GM19240 (cell line): Measurements from ENCODE around the gene SLC9A8.
"Not testable (repeated sequence)": the region's sequence is repeated elsewhere in the genome, so short reads cannot be mapped to it uniquely, and the experiment has no call there.

Experiments used
- DNase-seq: peaks from one replicate; pipeline ENCODE4 v3.0.0; 2011; ENCODE audit warnings: low spot score; ENCODE audit not compliant: insufficient read length

Gene SLC9A8

DNA sequence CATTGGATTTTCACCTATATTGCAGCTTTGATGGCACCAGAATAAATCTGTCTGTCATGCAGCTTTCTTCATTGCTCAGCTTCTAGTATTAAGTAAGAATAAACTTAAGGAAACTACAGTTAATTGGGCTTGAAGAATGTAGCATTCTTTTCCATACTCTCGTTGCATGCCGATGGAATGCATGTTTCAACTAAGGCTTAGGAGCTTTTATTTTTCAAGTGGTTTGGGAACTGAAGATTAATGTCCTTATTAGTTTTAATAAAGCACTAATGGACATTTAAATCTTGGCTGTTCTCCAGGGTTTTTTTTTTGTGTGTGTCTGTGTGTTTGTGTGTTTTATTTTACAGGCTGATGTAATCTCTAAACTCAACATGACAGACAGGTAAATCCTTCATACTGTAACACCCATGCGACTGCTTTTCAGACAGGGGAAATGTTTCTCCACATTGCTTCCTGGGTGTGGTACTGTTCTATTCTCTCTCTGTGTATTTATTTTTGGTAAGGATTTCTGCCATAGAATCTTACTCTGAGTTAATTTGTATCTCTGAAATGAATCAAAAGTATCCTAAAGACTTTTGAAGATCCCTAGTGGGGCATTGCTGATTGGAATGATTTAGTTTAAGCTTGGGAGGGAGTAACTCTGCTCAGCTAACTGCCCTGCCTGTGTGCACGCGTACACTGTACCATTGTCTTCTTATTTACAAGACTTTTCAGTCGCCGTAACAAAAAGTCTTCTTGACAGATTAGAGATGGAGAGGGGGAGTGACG, 38.0 kb downstream of the SLC9A8 start:
- DNase-seq = no peak

DNA sequence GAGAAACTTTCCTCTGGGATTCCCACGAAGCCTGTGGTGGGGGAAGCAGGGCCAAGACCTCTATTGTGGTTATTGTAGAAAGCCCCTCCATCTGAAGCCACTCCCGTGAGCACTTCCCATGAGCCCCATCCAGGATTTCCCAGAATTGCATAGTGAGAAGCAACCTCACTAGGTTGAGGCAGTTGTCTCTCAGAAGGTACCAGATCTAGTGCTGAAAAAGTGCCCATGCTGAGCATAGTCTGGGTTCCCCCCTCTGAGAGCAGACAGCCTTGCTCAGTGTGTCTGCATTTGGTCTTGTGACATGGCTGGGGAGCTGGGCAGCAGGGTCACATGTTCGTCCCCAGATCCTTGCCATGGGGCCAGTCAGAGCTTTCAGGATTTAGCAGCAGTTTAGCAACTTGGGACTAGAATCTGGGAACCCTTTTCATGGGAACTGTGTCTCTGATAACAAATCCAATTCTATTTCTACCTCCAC, 38.6 kb downstream of the SLC9A8 start:
- DNase-seq = no peak

DNA sequence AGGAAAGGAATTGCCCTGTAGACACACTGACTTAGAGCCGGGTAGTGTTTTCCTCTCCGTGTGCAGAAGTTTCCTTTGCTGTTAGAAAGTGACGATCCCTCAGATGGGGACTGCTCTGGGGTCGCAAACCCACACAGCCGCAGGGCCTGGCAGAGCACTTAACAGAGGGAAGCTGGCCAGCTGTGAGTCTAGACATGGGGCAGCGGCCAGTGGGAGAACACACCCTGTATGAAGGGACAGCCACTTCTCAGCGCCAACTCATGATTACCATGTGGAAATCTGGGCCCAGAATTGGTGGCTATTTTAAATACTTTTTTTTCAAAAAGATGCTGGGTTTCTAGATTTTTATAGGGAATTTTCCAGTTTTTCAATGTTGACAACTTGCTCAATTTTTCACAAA, 39.4 kb downstream of the SLC9A8 start:
- no peak for DNase-seq

DNA sequence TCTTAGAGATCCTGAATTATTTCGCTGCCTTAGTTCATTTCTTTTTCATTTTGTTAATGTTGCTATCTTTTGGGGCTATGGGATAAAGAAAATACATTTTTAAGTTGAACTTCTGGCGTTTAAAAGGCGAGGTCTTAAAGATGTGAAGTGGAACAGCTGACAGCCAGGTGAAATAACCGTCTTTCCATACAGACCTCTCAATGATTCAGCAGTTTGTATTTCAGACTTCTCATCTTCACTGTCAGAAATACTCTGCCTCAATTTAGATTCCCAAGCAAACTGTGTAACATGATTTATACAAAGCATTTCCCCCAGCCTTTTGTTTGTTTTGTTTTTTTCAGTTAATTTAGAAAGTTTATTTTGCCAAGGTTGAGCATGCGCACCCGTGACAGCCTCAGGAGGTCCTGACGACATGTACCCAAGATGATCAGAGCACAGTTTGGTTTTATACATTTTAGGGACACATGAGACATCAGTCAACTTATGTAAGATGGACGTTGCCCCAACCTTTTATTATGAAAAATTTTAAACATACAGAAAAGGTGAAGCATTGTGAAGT, 40.0 kb downstream of the SLC9A8 start:
- no peak for DNase-seq

DNA sequence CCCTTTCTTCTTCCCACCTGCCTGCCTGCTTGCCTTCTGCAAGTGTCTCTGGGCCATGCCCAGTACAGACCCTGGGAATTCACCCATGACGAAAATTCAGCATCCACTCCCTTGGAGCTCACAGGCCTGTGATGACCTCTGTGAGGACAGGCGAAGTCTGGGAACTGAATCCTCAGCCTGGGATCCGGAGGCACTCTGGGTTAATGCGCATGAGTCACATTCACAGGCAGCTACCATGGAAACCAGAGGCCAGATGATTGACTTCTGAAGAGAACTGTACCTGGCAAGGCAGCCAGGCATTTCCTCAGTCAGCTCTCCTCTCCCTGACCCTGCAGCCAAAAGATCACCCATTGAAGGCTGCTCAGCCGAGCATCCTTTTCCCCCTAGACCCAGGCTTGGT, 41.0 kb downstream of the SLC9A8 start:
- DNase-seq = no peak

DNA sequence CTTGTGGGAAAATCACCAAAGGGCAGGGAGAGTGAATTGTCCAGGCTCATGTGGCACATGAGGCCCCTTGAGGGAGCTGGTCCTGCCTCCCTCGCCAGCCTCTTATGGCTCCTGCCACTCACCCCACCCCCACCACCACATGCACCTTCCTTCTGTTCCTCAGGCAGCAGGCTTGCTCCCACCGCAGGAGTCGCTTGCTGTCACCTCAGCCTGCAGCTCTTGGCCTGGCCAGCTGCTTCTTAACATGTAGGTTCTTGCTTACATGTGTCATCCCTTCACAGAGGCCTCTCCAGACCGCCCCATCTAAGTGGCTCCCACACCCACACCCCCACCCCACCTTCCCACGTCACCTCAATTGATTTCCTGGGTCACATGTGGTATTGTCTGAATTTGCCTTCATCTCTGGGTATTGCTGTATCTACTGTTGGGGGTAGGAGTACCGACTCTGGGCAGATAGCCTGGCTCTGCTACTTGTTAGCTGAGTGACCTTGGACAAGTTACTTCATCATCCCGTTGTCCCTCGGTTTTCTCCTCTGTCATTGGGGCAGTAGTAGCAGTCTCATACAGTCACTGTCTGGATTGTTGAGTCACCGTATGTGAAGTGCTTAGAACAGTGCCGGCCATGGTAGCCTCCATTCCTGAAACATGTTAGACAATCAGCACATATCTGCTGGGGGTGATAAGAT, 41.7 kb downstream of the SLC9A8 start:
- no peak for DNase-seq

DNA sequence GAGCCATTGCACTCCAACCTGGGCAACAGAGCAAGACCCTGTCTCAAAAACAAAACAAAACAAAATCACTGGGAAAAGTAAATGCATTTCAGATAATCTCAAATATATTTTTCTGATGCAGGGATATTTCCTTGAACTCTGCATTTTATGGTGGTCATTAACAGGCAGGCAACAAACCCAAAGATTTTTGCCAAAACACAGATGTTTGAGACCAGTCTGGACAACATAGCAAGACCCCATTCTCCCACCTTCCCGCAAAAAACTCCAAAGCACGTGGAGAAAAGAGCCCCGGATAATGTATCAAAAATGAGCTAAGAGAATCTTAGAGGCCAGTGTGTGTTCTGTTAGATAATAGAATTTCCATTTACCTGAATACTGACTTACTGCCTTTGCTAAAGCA, 44.3 kb downstream of the SLC9A8 start:
- no peak for DNase-seq

DNA sequence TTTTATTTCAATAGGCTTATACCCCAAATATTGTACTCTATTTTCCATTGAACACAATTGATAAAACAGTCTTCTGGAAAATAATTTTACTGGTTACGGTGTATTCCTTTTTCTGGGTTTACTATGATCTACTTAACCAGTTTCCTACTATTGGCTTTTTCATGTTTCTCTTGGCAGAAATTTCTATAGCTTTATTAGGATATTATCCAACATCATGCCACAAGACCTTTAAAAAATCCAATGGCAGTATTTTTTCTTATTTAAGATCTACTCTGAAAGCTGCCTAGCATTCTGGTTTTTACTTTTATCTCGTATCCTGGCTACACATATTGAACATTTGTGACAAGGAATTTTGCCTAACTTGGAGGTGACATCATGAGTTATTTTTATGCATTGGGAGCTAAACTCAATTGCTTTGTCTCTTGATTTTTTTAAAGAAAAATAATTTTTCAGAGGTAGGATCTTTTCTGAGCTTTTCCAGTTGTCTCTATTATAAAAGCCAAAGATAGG, 45.5 kb downstream of the SLC9A8 start:
- DNase-seq = no peak

DNA sequence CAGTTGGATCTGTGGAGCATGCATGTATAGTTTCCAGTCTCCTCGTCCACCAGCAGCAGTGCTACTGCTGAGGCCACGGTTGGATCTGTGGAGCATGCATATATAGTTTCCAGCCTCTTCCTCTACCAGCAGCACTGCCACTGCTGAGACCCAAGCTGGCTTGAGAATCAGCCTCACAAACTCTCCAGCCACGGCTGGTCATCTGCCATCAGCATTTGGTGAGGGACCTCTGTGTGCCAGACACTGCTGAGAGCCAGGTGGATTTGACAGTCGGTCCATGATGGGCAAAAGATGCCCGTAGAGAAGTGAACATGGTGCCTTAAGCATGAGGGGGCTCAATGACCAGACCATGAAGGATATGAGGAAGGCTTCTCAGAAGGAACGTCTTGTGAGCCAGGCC, 46.4 kb downstream of the SLC9A8 start:
- DNase-seq = no peak

DNA sequence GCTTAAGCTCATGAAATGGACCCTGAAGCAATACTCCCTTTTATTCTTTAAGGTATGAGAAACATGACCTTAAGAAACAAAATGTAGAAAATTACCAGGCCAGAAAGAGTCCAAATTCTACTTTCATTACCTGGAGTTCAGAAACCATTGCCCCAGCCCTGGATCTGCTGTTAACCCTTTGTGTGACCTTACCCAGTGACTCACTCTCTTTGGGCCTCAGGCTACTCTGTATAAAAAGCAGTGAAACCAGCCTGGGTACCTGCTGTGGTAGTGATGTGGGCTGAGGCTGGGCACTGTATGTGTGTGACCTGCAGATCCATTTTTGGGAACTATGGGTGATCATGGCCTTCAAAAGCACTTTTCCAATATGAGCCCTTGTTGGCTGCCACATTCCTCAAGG, 47.2 kb downstream of the SLC9A8 start:
- DNase-seq = no peak

DNA sequence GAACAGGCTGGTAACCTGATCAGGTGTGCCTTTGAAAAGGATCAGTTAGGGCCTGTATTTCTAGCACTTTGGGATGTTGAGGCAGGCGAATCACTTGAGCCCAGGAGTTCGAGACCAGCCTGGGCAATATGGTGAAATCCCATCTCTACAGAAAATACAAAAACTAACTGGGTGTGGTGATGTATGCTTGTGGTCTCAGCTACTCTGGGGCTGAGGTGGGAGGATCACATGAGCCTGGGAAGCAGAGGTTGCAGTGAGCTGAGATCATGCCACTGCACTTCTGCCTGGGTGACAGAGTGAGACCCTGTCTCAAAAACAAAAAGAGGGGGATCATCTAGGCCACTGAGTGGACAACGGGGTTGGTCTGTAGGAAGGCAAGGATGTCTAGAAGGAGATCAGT, 48.6 kb downstream of the SLC9A8 start:
- DNase-seq = not testable (repeated sequence)

DNA sequence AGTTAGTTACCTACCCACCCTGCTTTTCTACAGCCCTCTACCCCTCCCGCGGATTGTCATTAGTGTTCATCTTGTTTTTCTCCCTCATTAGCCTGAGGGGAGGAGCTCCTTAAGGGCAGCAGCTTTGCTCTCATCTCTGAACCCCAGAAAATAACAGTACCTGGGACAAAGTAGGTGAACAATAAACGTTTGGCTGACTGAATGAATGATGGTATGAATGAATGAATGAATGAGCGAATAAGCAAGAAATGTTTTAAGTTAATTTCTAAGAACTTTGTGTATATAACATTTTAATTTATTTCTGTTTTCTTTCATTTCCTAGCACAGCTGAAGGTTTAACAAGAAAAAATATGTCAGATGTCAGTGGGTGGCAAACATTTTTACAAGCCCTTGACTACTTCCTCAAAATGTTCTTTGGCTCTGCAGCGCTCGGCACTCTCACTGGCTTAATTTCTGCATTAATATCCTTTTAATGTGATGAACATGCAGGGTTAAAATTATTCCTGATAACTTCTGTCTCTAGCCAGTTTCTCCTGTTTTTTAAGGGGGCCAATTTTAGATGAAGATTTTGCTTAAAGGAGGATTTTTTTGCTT, 50.1 kb downstream of the SLC9A8 start:
- no peak for DNase-seq

DNA sequence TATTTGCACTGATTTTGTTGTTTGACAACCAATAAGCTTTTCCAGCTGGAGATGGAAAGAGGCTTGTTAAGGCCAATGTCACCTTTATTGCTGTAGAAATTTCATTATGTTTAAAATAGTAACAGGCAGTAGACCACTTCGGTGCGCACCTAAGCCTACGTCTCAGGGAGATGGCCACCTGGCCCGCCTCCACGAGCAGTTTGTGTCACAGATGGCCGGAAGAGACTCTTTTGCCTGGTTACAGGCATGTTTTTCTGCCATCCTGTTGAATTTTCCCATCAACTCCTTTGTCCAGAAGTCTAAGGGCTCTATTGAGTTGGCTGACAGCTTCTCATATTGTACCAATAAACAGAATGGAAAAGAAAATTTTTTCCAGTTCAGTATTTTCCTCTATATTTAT, 51.0 kb downstream of the SLC9A8 start:
- no peak for DNase-seq

DNA sequence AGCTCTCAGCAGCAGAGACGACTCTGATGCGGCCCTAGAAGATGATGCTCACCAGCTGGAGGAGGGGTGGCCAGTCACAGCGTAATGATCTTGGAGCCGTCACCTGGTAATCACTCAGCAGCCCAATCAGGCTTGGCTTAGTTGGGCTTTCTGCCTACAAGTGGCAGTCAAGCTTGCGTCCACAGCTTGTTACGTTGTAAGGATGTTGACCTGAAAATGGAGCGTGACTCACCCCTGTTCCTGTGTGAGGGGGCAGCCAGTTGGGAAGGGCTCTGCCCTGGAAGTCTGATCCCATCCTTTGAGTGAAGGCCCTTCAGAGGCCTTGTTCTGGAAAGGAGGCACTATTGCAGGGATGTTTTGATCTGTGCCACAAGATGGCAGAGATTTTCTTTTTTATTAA, 52.9 kb downstream of the SLC9A8 start:
- DNase-seq = no peak

DNA sequence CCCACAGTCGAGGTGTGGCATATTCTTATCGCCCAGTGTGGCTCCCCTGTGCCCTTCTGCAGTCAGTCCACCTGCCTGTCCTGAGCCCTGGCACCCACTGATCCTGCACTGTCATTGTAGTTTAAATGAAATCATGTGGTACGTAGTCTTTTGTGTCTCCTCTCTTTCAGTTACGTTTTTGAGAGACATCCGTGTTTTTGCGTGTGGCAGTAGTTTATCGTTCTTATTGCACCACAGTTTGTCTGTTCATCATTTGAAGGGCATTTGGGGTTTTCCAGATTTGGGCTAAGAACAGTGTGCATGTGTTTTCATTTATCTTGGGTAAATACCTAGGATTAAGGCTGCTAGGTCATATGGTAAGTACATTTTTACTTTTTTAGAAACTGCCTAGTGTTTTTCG, 53.4 kb downstream of the SLC9A8 start:
- DNase-seq = no peak

DNA sequence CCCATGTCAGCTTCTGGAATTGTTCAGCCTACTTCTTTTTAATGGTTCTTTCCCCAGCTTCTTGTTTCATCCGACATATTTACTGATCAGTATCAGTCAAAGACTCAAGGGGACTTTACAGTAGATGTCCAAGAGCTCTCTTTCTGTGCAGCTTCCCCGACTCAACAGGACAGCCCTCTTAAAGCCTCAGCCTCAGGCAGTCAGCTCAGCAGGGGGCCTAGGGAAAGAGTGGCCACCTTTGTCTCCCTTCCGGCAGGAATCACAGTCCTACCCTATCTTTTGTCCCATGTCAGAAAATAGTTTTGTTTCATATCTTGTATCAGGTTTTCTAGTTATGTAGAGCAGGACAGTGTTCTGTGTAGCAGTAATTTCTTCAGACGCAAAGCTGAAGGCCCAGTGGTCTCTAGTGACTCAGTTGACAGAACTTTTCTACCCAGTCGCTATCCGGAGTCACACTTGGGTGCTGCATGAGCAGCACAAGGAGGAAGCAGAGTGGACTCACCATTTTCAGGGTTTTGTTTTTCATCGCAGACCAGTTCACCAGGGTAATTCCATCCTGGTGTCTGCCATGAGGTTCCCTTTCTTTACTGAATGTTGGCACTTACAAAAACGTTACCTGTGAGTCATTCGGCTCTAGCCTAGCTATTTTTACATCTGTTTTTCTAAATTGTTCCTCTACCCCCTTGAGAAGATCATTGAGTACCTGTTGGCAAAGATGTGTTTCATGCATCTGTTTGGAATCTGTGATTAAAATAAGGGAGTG, 55.0 kb downstream of the SLC9A8 start:
- no peak for DNase-seq

DNA sequence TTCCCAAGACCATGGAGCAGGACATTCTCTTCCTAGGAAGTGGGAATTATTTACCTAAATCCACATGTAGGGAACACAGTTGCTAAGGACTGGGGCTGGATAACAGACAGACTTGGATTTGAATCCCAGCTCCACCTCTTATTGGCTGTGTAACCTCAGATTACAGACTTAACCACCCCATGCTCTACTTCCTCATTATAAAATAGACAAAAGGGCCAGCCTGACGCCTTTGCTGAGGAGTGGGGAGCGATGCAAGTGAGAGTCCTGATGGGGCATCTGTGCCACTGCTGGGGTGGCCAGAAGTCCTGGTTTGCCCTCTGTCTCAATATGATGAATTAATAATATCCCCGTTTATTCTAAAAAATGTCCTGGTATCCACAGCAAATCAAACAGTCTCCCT, 55.9 kb downstream of the SLC9A8 start:
- no peak for DNase-seq

DNA sequence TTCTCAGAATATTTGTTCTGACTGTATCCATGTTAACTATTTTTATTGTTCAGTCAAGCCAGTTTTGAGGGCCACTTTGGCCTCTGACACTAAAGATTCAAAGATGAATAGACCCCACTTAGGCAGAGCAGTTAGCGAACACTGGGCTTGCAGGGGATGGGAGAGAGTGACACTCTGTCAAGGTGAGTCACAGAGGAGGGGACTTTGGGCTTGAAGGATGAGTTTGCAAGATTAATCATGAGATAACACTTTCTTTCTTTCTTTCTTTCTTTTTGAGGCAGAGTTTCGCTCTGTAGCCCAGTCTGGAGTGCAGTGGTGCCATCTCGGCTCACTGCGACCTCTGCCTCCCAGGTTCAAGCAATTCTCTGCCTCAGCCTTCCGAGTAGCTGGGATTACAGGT, 56.3 kb downstream of the SLC9A8 start:
- DNase-seq = no peak

DNA sequence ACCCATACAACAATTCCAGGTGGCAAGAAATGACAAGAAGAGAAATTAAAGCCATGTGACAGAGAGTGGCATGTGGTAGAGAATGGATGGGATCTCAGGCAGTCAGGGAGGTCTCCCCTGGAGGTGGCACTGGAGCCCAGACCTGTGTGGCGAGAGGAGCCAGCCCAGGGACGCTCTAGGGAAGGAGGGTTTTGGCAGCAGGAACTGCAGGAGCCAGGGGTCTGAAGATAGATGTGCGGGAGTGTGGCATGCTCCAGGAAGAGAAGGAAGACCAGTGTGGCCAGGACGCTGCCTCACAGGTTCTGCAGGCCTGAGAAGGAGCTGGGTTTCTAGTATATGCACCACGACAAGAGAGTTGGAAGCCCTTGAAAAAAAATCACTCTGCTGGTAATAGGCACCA, 57.6 kb downstream of the SLC9A8 start:
- DNase-seq = no peak

DNA sequence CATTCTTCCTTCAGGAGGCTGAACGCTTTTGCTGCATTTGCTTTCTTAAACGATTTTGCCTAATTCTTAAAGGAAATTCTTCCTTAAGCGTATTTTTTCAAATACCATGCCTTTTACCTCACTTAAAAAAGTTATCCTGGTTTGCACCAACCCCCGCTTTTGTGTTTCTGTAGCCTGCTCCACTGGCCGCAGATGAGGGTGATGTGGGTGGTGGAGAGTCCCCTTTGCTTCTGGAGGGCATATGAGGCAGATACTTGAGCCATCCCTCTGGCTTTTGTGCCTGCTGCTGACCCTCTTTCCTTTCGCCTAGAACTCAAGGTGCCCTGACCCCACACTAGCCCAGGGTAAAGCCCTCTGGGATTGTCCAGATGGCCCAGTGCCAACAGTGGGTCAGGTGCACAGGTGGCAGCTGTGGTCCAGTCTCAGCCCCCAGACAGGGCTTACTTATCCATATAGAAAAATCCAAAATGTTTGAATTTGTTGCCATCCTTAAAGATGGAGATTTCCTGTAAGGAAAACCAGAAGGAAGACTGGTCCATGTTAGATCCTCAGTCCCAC, 58.8 kb downstream of the SLC9A8 start:
- no peak for DNase-seq

DNA sequence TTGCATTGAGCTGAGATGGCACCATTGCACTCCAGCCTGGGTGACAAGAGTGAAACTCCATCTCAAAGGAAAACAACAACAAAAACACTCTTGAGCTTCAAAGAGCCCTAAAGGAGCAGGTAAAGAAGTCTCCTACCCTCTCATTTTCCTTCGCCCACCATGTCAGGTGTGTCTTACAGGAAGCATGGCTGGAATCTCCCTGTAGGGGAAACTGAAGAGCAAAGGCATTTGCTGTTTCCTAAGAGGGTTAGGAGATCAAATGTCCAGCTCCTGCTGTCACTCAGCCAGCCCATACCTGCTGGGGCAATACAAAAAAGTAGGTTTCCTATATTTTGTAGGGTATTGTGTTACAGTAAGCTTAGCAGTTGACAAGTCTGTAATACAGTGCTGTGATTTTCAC, 59.4 kb downstream of the SLC9A8 start:
- DNase-seq = no peak
